Measurements from ENCODE around the gene PDZK1IP1. TPM values are rescaled to one million over a fixed set of nuclear protein-coding genes. Genes with fewer than 3 reads are reported as not detected.
A peak's percentile ranks its signal among the peaks of the same experiment; 100 is the strongest.

PDZK1IP1 gene
- not detected for total RNA-seq (ENCODE audit: unreplicated experiment)
- long read RNA-seq: 0 reads

- H3K4me3 Mint-ChIP-seq (ENCODE audit: unreplicated experiment): no peak within 1 kb of the TSS
- H3K27me3 Mint-ChIP-seq (ENCODE audit: unreplicated experiment): peaks cover 23% of the 10 kb centered on the region
- TF ChIP-seq CTCF (IDR thresholded peaks at IDR 0.05; ENCODE audit: unreplicated experiment): no peak
- no peaks in the 10 kb centered on the region for H3K9me3 Mint-ChIP-seq (ENCODE audit: unreplicated experiment)
- H3K27ac Mint-ChIP-seq (ENCODE audit: unreplicated experiment): peak within 1 kb of the TSS; percentile 13
- DNase-seq (ENCODE audit: low spot score): no peak
- no peaks in the 10 kb centered on the region for H3K36me3 Mint-ChIP-seq (ENCODE audit: low read depth, unreplicated experiment)
- H3K4me1 Mint-ChIP-seq (ENCODE audit: unreplicated experiment): peaks cover 38% of the 10 kb centered on the region
Measured at GRCh38 chr1:47189844-47190508, at the start of gene PDZK1IP1. TSS of gene PDZK1IP1 (minus strand) at chr1:47190036. CDS start at chr1:47189932, 104 bp downstream.

GRCh38 chr1:47238935-47239592 is 49.2 kb upstream of the PDZK1IP1 start:
- Mint-ChIP-seq H3K27me3 (ENCODE audit: unreplicated experiment) (peaks cover 13% of the 10 kb centered on the region), H3K27ac (ENCODE audit: unreplicated experiment) (peak overlapping the region; percentile 26), H3K4me1 (ENCODE audit: unreplicated experiment) (peaks cover 86% of the 10 kb centered on the region), H3K9me3 (ENCODE audit: unreplicated experiment) (no peaks in the 10 kb centered on the region), H3K4me3 (ENCODE audit: unreplicated experiment) (no peak overlapping the region), H3K36me3 (ENCODE audit: low read depth, unreplicated experiment) (no peaks in the 10 kb centered on the region)
- TF ChIP-seq CTCF (IDR thresholded peaks at IDR 0.05; ENCODE audit: unreplicated experiment): no peak
- DNase-seq (ENCODE audit: low spot score): no peak

- no peak for DNase-seq (ENCODE audit: low spot score)
- peaks cover 28% of the 10 kb centered on the region for H3K27me3 Mint-ChIP-seq (ENCODE audit: unreplicated experiment)
- no peak for TF ChIP-seq CTCF (IDR thresholded peaks at IDR 0.05; ENCODE audit: unreplicated experiment)
Measured at GRCh38 chr1:47235806-47236205, 46.0 kb upstream of the PDZK1IP1 start.

GRCh38 chr1:47235241-47235681 is 45.4 kb upstream of the PDZK1IP1 start:
- Mint-ChIP-seq H3K4me3 (ENCODE audit: unreplicated experiment) (peak overlapping the region; percentile 37), H3K27ac (ENCODE audit: unreplicated experiment) (peak overlapping the region; percentile 100), H3K4me1 (ENCODE audit: unreplicated experiment) (peaks cover 78% of the 10 kb centered on the region), H3K27me3 (ENCODE audit: unreplicated experiment) (peaks cover 29% of the 10 kb centered on the region), H3K9me3 (ENCODE audit: unreplicated experiment) (no peaks in the 10 kb centered on the region), H3K36me3 (ENCODE audit: low read depth, unreplicated experiment) (peaks cover 10% of the 10 kb centered on the region)
- no peak for TF ChIP-seq CTCF (IDR thresholded peaks at IDR 0.05; ENCODE audit: unreplicated experiment)
- peak; percentile 85 for DNase-seq (ENCODE audit: low spot score)

More at GRCh38 chr1:47235806-47236205, 46.0 kb upstream of the PDZK1IP1 start:
- no peaks in the 10 kb centered on the region for H3K9me3 Mint-ChIP-seq (ENCODE audit: unreplicated experiment)
- peaks cover 79% of the 10 kb centered on the region for H3K4me1 Mint-ChIP-seq (ENCODE audit: unreplicated experiment)
- H3K27ac Mint-ChIP-seq (ENCODE audit: unreplicated experiment): peak overlapping the region; percentile 96
- peak overlapping the region; percentile 17 for H3K4me3 Mint-ChIP-seq (ENCODE audit: unreplicated experiment)
- H3K36me3 Mint-ChIP-seq (ENCODE audit: low read depth, unreplicated experiment): peaks cover 7% of the 10 kb centered on the region

- Mint-ChIP-seq H3K4me3 (ENCODE audit: unreplicated experiment) (peak overlapping the region; percentile 97), H3K27ac (ENCODE audit: unreplicated experiment) (peak overlapping the region; percentile 100), H3K36me3 (ENCODE audit: low read depth, unreplicated experiment) (peaks cover 28% of the 10 kb centered on the region), H3K4me1 (ENCODE audit: unreplicated experiment) (peaks cover 71% of the 10 kb centered on the region), H3K27me3 (ENCODE audit: unreplicated experiment) (peaks cover 42% of the 10 kb centered on the region), H3K9me3 (ENCODE audit: unreplicated experiment) (no peaks in the 10 kb centered on the region)
- DNase-seq (ENCODE audit: low spot score): no peak
- no peak for TF ChIP-seq CTCF (IDR thresholded peaks at IDR 0.05; ENCODE audit: unreplicated experiment)
Measured at GRCh38 chr1:47233186-47233585, 43.4 kb upstream of the PDZK1IP1 start.
